ENCODE results near the gene TBXT.

- no peak for TF ChIP-seq POLR2A (IDR thresholded peaks at IDR 0.05; ENCODE audit: low read depth)
- TF ChIP-seq, protein P1, sequence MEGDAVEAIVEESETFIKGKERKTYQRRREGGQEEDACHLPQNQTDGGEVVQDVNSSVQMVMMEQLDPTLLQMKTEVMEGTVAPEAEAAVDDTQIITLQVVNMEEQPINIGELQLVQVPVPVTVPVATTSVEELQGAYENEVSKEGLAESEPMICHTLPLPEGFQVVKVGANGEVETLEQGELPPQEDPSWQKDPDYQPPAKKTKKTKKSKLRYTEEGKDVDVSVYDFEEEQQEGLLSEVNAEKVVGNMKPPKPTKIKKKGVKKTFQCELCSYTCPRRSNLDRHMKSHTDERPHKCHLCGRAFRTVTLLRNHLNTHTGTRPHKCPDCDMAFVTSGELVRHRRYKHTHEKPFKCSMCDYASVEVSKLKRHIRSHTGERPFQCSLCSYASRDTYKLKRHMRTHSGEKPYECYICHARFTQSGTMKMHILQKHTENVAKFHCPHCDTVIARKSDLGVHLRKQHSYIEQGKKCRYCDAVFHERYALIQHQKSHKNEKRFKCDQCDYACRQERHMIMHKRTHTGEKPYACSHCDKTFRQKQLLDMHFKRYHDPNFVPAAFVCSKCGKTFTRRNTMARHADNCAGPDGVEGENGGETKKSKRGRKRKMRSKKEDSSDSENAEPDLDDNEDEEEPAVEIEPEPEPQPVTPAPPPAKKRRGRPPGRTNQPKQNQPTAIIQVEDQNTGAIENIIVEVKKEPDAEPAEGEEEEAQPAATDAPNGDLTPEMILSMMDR (IDR thresholded peaks at IDR 0.05): no peak
- TF ChIP-seq POLR2AphosphoS5 (IDR thresholded peaks at IDR 0.05): no peak
Measured at GRCh38 chr6:166157930-166158617, 9.6 kb downstream of the TBXT start.
